T follicular helper cell (primary cell): Measurements from ENCODE around the gene NFKBIE.
"Not testable (repeated sequence)": the region's sequence is repeated elsewhere in the genome, so short reads cannot be mapped to it uniquely, and the experiment has no call there.

Experiments used
- DNase-seq: peaks from one replicate; pipeline ENCODE4 v3.0.0-alpha.2; 2020; ENCODE audit warnings: low read depth
- total RNA-seq, 2 experiments: gene quantifications; one replicate each; lab custom pipeline; 2026; lab: John Stamatoyannopoulos, UW

Gene NFKBIE
- total RNA-seq, result 22.9 to 49.0 reads per million in 2 experiments

- peak; percentile 94 for DNase-seq
These were observed at the start of gene NFKBIE for GRCh38 chr6:44265007-44265721. Gene NFKBIE (minus strand): TSS chr6:44265551. CDS start chr6:44265346, 205 bp downstream.

DNA sequence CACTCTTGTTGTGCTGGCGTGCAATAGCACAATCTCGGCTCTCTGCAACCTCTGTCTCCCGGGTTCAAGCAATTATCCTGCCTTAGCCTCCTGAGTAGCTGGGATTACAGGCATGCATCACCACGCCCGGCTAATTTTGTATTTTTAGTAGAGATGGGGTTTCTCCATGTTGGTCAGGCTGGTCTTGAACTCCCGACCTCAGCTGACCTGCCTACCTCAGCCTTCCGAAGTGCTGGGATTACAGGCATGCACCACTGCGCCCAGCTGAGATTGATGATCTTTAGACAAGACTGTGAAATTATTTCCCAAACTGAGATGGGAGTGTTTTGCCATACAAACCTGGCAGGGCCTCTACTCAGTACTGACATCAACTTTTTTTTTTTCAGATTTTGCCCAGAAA is 49.3 kb upstream of the NFKBIE start:
- DNase-seq, result not testable (repeated sequence)

DNA sequence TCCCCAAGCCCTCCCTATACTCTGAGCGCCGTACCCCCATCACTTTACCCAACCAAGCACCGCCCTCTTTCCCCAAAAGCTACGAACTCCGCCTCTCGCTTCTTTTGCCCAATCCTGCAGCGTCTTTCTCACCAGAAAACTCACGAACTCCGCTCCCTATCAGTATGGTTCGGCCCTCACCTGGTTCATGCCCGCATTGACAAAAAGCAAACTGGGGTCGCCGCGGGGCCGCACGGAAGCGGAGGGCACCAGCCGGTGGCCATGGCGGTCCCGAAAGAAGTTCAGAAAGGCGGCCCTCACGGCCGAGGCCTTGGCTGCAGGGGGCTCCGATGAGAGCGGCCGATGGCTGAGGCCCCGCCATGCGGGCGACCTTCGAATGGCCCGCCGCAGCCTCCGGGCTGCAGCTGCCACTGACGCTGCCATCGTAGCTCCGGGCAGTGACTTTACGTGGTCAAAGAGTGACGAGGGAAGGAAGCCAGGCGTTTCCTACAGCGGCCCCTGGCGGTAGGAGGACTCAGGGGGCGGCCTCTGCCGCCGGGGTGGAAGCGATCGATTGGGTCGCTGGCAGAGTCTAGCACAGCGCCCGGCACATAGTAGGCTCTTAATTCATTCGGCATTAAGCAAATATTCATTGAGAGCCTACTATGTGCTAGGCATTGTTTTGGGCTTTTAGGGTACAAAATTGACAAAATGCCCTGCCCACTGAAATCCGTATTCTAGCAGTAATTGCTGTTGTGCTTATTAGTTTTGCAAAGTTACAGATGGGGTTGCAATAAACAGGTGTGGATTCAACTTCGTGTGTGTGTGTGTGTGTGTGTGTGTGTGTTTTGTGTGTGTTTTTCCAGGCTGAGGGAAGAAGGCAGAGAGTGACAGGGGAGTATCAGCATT is 47.8 kb upstream of the NFKBIE start, which contains the start of gene AARS2:
AARS2 (minus strand) TSS at position 447 of the 888 bp plus-strand sequence; CDS start at position 423, 24 bp downstream.
- DNase-seq, result peak; percentile 83

- DNase-seq, result no peak
These were observed 46.4 kb upstream of the NFKBIE start for GRCh38 chr6:44311767-44312166.

DNA sequence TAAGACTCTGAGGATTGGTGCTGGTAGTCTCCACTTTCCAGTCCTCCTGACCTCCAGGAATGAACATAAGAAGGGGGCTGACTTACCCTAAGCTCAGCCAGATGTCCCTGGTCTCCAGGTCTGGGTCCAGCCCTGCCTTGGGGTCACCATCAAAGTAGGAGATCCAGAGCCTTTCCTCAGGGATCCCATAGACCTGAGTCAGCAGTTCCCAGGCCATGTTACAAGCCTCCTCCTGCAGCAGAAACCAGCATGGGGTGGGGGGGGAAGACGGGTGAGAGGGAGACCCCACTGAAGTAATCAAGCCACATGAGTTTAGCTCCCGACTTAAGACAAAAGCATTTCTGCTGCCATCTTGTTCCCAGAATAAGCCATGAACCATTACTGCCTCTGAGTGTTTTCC is 46.0 kb upstream of the NFKBIE start:
- DNase-seq, result no peak

DNA sequence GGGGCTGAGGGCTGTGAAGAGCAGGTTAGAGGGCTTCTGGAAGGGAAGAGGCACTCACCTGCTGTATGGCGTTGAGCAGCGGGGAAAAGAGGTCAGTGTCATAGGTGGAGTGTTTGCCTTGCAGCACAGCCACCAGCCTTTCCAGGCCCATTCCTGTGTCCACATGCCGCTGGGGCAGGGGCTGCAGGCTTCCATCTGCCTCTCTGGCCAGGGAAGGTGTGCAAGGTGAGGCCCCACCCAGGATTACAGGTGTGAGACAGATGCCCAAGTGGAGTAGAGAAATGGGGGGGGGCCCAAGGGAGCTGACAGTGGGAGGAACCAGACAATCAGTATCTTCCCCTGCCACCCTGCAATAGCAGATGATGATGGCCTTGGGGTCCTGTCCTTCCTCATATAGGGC is 44.9 kb upstream of the NFKBIE start:
- DNase-seq, result no peak

- no peak for DNase-seq
These were observed 44.3 kb upstream of the NFKBIE start for GRCh38 chr6:44309631-44310030.

GRCh38 chr6:44309092-44309491 is 43.7 kb upstream of the NFKBIE start:
- DNase-seq, result no peak

DNA sequence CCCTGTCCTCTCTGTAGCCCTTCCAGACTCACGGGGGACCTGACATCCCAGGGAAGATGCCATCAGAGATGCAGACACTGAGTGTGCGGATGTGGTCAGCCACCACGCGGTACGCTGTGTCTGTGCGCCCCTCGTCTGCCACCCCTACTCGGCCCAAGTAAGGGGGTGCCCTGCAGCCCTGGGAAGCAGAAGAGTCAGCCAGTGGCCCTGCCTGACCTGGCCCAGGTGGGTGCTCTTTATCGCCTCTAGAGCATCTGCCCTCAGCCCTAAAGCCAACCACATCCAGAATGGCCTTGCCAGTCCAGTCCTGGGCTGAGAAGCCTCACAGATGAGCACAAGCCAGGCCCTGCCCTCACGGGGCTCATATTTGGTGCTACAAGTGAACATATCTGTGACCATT is 41.9 kb upstream of the NFKBIE start:
- DNase-seq, result no peak

- no peak for DNase-seq
These were observed 41.4 kb upstream of the NFKBIE start for GRCh38 chr6:44306710-44307109.

DNA sequence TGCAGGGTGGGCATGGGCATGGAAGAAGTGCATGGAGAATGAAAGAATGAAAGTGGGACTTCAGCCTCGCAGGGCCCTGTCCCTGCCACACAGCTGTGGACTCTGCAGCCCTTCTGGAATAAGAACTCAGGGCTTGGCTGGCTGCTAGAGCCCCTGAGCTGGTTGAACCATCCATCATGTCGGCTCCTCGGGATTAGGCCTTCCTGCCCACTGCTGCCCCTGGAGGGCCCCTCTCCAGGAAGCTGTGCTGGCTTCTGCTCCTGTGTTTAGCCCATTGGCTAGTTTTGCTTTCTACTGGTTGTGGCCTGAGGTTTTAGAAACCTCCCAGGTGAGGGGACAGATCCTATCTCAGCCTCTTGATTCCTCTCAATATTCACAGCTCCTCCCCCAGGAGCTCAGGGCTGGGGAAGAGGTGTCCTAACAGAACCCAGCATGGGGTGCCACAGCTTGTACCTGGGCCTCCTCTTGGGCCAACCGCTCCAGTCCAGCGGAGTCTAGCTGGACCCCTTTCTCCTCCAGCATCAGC is 39.9 kb upstream of the NFKBIE start:
- DNase-seq, result no peak

- peak; percentile 12 for DNase-seq
These were observed 39.2 kb upstream of the NFKBIE start for GRCh38 chr6:44304282-44305199.

GRCh38 chr6:44303842-44304241 is 38.5 kb upstream of the NFKBIE start:
- DNase-seq, result no peak

DNA sequence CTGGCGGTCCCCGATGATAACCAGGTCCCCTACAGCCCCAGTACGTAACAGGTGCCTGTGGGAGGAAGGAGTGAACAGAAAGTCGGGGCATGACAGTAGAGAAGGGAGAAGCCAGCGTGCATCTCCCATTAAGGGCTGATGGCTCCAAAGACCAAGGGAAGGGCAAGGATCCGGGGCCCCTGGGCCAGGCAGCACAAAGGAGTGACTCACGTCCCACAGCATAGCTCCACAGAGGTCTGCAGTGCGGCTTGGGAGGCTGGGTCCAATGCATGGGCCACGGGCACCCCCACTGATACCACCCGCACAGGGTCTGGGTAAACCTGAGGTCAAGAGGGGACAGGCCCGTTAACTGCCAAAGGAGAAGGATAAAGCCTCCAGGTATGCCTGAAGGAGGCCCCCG is 37.5 kb upstream of the NFKBIE start:
- DNase-seq, result no peak

- no peak for DNase-seq
These were observed 36.6 kb upstream of the NFKBIE start for GRCh38 chr6:44301782-44302564.

GRCh38 chr6:44301106-44301505 is 35.8 kb upstream of the NFKBIE start:
- no peak for DNase-seq

GRCh38 chr6:44300292-44300823 is 35.0 kb upstream of the NFKBIE start:
- no peak for DNase-seq

GRCh38 chr6:44298864-44299263 is 33.5 kb upstream of the NFKBIE start:
- DNase-seq, result no peak

- DNase-seq, result no peak
These were observed 32.9 kb upstream of the NFKBIE start for GRCh38 chr6:44298055-44298803.
